Omental fat pad (tissue), 4 donors: Measurements from ENCODE around the gene SPOUT1. TPM values are rescaled to one million over a fixed set of nuclear protein-coding genes. Genes with fewer than 3 reads are reported as not detected.
"Not testable (repeated sequence)": the region's sequence is repeated elsewhere in the genome, so short reads cannot be mapped to it uniquely, and the experiment has no call there.

Experiments used
- ATAC-seq: fragments of 150-250 bp; one replicate; pipeline ENCODE4 v1.9.1; 2016; ENCODE audit warnings: mild to moderate bottlenecking, moderate library complexity; ENCODE audit not compliant: low FRiP score
- DNase-seq: peaks from one replicate; pipeline ENCODE4 v3.0.0-alpha.2; 2019; ENCODE audit warnings: low spot score
- total RNA-seq, 4 donors: library from RNA; depleted of rRNA; stranded (reverse); fragments of >200 nt; gene quantifications; one replicate each; pipeline ENCODE4 v1.1.0, GENCODE V29; 2016
- TF ChIP-seq, protein P1 (sequence below), 3 donors: fragments of 450-650 bp; IDR thresholded peaks; one replicate each; pipeline ENCODE4 v1.5.1; 2016 to 2017; ENCODE audit warnings: antibody characterized with exemption in 3 of 3, mild to moderate bottlenecking in 3 of 3, moderate library complexity in 2 of 3

Gene SPOUT1
- total RNA-seq, 4 donors from 2014 or later = 15.1 to 25.1 (median 21.2) TPM

- DNase-seq = no peak
- ATAC-seq = no peak
- TF ChIP-seq, protein P1, sequence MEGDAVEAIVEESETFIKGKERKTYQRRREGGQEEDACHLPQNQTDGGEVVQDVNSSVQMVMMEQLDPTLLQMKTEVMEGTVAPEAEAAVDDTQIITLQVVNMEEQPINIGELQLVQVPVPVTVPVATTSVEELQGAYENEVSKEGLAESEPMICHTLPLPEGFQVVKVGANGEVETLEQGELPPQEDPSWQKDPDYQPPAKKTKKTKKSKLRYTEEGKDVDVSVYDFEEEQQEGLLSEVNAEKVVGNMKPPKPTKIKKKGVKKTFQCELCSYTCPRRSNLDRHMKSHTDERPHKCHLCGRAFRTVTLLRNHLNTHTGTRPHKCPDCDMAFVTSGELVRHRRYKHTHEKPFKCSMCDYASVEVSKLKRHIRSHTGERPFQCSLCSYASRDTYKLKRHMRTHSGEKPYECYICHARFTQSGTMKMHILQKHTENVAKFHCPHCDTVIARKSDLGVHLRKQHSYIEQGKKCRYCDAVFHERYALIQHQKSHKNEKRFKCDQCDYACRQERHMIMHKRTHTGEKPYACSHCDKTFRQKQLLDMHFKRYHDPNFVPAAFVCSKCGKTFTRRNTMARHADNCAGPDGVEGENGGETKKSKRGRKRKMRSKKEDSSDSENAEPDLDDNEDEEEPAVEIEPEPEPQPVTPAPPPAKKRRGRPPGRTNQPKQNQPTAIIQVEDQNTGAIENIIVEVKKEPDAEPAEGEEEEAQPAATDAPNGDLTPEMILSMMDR (IDR thresholded peaks at IDR 0.05) = no peak
Measured at GRCh38 chr9:128802482-128802881, 27.1 kb downstream of the SPOUT1 start.

DNA sequence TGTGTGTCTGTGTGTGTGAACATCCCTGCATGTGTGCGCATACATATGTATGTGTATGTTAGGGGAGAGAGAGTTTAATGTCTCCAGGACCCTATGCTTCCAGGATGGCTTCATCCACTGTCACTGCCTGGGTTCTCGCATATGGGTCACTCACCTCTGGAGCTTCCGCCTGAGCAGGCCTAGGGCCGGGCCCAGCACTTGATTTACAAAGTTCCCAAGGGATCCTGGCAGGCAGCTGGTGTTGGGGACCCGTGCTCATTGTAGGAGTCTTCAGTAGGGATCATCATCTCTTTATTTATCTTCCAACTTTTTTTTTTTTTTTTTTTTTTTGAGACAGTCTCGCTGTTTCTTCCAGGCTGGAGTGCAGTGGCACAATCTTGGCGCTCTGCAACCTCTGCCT, 29.5 kb downstream of the SPOUT1 start:
- ATAC-seq (no peak), DNase-seq (no peak)
- TF ChIP-seq, protein P1 (IDR thresholded peaks at IDR 0.05) = no peak

- TF ChIP-seq, protein P1 (IDR thresholded peaks at IDR 0.05) = no peak
- no peak for ATAC-seq
- no peak for DNase-seq
Measured at GRCh38 chr9:128798896-128799295, 30.7 kb downstream of the SPOUT1 start.

- not testable (repeated sequence) for DNase-seq, ATAC-seq
Measured at GRCh38 chr9:128794961-128795360, 34.6 kb downstream of the SPOUT1 start.

DNA sequence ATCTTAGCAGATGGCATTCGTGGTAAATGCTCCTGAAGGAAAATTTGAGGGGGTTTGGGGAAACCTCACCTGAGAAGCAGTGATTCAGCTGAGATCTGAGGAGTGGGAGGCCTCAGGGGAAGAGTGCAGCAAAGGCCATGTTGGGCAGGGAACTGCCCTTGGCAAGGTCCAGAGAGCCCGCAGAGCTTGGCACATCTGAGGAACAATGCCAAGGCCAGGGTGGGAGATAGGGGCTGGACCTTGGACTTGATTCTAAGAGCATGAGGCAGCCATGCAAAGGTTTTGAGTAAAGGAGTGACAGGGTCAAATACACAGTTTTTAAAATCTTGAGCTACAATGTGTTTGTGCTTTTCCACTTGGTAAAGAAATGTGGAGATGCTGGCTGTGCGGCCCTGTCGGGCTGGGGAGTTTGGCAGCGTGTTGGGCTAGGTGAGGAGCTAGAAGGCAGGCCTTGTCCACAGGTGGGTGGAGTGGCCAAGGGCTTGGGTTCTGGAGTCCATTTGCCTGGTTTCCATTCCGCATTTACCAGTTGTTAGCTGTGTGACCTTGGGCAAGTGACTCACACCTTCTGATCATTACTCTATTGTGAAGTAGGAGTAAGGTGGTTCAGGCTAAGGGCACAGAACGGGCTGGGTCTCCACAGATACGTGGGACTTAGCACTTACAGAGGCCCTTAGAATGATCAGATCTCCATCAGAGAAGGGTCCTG, 36.5 kb downstream of the SPOUT1 start:
- TF ChIP-seq, protein P1 (IDR thresholded peaks at IDR 0.05) = no peak
- no peak for ATAC-seq
- DNase-seq = no peak

DNA sequence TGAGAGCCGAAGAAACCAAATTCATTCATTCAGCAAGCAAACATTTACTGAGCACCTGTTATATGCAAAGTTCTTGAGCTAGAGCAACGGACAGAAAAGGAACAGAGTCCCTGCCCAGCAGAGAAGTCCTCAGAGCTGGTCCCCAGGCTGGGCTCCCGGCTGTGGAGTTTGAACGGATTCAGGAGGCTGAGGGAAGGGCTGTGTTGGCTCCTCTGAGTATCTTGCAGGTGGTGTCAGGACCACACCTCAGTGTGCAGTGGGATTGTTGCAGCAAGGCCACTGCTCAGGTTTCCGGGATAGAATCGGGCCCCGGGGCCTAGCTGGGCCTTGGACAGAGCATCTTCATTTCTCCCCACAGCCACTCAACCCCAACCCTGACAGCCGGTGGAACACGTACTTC, 37.5 kb downstream of the SPOUT1 start:
- DNase-seq (no peak), ATAC-seq (no peak)
- TF ChIP-seq, protein P1 (IDR thresholded peaks at IDR 0.05) = no peak

GRCh38 chr9:128790536-128790935, 39.1 kb downstream of the SPOUT1 start:
- DNase-seq = no peak
- TF ChIP-seq, protein P1 (IDR thresholded peaks at IDR 0.05) = no peak
- ATAC-seq = no peak
